ENCODE data around the gene ARFGAP1.
"Not testable (repeated sequence)": the region's sequence is repeated elsewhere in the genome, so short reads cannot be mapped to it uniquely, and the experiment has no call there.

ARFGAP1 gene

DNA sequence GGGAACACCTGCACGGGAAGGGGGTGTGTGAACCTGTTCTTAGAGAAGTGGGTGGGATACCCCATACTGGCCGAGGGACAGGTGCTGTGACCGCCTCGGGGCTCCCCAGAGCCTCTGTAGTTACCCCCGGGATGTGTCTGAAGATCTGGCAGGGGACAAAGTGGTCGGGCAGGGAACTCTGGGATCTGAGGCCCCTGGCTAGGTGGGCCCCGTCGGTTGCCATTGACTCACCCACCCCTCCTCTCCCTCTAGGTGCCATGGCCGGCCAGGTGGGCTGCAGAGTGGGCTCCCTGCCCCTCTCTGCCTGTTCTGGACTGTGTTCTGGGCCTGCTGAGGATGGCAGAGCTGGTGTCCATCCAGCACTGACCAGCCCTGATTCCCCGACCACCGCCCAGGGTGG, 32.6 kb upstream of the ARFGAP1 start:
- no peak for DNase-seq (ENCODE audit: low read depth in 2 of 2)

DNA sequence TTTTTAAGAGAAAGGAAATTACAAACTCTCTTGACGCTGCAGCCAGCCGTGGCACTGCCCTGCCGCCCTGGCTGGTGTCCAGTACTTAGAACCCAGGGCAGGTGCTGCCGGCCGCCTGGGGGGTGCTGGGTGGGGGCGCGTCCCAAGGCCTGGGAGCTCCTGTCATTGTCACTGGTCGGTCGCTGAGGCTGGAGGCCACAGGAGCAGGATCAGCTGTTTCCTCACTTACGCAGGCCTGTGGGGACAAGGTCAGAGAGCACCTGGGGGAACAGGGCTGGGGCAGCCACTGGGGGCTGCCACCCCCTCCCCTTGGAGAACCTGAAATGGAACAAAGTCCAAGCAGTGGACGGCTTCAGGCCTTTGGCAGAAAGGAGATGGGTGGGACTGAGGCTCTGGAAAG, 31.3 kb upstream of the ARFGAP1 start:
- DNase-seq (ENCODE audit: low read depth in 2 of 2), result no peak

DNA sequence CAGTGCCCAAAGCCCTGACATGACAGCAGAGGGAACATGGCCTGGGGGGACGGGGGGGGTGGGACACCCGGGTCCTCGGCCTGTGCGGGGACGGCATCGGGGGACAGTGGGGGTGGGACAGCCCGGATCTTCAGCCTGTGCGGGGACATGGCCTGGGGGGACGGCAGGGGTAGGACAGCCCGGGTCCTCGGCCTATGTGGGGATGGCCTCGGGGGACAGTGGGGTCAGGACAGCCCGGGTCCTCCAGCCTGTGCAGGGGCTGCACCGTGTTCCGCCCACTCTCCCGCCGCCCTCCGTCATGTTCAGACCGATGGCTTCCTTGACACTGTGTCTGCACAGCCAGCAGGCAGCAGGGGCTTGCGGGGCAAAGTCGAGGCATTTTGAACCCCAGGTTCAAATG, 29.9 kb upstream of the ARFGAP1 start:
- no peak for DNase-seq (ENCODE audit: low read depth in 2 of 2)

DNA sequence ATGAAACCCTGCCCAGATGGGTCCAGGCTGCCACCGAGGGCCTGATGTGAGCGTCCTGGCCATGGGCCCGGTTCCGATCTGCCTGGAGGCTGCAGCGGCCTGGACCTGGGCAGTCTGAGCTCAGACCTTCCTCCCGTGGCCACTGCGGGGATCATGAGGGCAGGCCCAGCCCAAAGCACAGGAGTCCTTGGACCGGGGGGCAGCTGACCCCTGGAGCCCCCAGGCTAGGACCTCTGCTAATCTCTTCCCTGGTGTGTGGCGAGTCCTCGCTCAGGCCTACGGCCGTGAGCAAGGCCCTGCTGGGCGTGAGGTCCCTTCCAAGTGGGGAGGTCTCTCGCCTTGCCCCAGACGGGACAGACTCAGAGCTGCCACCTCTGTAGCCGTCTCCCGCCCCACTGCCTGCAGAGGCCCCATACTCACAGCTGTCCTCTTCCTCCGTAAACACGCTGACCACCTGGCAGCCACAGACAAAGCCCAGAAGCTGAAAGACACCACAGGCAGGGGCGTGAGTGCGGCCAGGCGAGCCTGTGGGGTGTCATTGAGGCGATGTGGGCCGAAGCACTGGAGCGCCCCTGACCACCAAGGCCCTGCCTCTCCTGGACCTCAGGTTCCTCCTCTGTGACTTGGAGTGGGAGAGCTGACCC, 28.9 kb upstream of the ARFGAP1 start:
- DNase-seq (ENCODE audit: low read depth in 2 of 2), result no peak

DNA sequence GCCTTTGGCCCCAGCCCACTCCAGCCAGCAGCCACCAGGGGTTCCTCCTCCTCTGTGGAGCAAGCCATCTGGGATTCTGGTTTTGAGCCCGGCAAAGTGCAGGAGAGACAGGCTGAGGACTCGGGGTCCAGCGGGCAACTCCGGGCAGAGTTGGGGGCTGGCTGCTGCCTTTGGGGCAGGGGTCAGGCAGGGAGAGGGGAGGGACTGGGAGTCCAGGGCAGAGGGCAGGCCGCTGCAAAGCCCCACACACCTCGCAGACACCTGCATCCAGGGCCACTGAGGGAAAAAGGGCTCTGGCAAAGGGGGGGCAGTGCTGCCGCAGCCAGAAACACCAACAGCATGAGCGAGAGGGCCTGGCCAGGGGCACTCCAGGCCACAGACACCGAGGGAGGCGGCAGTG, 28.1 kb upstream of the ARFGAP1 start:
- no peak for DNase-seq (ENCODE audit: low read depth in 2 of 2)

DNA sequence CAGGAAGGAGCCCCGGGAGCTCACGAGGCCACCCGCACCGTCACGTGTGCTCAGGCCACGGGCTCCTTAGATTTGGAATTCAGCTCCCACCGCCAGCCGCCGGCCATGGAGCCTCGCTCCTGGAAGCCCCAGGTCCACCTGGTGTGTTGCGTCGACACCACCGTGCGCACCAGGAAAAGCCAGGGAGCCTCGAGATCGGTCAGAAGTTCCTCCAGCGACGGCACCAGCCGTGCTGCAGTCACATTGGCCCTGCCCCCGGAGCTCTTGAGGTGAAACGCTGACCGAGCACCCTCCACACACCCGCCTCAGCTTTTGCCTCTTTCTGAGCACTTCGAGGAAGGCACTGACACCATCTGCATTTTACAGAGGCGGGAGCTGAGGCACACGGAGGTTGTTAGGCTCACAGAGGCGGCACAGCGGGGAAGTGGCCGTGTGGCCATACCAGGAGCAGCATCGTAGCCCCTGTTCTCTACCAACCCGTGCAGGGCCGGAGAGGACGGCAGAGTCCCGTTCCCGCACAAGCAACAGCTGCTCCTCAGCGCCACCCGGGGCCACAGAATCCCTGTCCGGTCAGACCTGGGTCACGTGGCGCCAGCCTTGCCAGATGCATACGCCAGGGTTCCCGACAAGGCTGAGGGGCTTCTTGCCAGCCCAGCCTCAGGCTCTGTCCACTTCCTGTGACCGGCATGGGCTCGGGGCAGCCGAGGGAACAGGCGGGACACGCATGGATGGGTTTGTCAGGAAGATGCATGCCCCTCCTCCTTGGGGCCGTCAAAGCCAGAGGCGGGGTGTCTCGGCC, 25.9 kb upstream of the ARFGAP1 start:
- DNase-seq (ENCODE audit: low read depth in 2 of 2), result no peak

DNA sequence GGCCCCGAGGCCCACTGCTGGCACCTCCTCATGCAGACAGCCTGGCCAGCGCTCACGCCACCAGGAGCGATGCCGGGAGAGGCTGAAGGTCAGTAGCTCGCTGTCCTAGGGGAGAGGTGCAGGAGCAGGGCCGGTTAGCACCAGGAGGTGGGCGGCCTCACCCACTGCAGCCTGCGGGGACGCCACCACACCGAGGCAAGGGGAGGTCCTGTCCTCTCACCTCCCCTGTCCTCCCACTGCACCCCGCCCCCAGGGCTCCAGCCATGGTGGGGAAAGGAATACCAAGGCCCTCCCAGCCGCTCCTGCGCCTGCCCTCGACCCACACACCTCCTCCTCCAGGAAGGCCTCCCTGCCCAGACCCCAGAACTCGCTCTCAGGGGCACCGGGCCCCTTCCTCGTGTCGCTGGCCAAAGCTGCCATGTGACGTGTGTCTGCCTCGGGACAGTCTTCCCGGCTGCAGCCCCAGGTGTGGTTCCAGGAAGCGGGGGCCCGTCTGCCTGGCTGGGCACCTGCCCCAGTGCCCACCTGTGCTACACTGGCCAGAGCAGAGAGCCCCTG, 24.9 kb upstream of the ARFGAP1 start:
- DNase-seq (ENCODE audit: low read depth in 2 of 2), result no peak

DNA sequence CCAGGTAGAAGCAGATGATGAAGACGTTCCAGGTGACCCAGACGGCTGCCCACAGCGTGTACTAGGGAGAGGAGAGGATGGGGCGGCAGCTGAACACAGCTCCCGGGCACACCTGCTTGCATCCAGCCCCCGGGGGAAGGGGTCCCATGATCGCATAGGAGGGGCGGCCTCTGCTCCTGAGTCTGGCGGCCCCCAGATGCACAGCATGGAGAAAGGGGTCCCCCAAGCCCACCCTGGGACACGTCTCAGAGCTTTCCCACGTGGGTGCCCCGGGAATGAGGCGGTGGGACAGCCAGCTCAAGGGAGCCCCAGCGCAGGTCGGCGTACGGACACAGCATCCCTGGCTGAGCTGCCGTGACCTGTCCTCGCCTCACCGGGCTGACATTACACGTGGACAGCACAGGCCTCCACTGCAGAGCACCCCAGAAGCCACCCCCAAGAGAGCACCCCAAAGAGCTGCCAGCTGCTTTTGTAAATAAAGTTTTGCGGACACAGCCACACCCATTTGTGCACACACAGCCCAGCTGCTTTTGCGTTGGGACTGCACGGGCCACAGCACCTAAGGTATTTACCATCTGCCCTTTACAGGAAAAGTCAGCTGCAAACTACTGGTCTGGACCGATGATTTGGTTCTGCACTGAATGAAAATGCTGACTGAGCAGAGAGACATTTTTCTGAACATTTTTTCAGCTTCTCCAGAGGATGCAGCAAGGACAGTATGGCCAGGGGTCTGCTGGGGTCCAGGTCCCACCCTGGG, 23.6 kb upstream of the ARFGAP1 start:
- no peak for DNase-seq (ENCODE audit: low read depth in 2 of 2)

DNA sequence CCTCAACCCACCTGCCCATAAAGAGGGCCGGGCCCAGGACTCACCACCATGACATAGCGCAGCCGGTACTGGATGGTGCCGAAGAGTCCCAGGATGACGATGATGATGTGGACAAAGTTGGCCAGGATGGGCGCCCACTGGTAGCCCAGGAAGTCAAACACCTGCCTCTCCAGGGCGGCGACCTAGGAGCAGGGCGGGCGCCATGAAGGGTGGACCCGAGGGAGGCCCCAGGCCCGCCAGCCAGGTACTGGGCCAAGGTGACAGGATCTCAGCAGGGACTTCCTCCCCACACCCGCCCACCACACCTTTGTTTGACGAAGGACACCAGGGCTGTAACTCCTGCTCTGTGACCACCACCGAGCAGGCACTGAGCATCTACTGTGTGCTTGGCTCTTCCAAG, 22.7 kb upstream of the ARFGAP1 start:
- no peak for DNase-seq (ENCODE audit: low read depth in 2 of 2)

DNA sequence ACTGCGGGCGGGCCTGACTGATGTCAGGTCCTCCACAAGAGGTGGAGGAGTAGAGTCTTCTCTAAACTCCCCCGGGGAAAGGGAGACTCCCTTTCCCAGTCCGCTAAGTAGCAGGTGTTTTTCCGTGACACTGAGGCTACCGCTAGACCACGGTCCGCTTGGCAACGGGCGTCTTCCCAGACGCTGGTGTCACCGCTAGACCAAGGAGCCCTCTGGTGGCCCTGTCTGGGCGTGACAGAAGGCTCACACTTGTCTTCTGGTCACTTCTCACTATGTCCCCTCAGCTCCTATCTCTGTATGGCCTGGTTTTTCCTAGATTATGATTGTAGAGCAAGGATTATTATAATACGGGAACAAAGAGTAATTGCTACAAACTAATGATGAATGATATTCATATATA, 21.3 kb upstream of the ARFGAP1 start:
- not testable (repeated sequence) for DNase-seq (ENCODE audit: low read depth in 2 of 2)

DNA sequence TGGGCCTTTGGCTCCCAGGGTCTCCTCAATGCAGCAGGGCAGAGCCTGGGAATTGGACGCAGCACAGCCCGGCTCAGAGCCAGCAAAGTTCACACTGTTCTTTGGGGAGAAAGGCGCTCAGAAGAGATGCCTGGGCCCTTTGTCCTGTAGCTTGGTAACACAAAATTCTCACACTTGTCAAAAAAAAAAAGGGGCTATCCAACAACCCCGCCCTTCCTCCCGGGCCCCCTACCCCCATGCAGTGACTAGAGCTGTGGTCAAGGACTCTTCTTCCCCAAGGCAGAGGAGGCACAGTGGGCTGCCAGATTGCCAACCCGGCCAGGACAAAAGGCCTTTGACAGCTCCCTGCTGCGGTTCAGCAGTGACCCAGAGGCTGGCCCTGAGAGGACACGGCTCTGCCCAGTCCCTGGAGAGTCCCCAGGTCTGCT, 20.3 kb upstream of the ARFGAP1 start:
- DNase-seq (ENCODE audit: low read depth in 2 of 2), result no peak

DNA sequence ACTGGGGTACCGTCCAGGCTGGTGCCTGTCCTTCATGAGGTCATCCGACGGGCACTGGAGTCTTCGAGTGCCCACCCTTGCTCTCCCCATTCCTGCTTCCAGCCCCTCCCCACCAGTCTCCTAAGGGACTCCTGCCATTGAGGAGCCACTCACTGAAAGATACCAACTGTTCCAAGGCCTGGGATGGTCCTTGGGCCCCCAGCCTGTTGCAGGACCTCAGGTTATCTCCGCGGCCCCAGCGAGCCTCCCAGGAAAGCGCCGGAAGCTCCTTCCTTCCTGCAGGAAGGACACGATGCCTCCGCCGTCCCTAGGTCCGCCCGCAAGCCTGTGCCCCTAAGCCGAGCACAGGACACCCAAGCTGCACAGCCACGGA, 19.6 kb upstream of the ARFGAP1 start:
- no peak for DNase-seq (ENCODE audit: low read depth in 2 of 2)

DNA sequence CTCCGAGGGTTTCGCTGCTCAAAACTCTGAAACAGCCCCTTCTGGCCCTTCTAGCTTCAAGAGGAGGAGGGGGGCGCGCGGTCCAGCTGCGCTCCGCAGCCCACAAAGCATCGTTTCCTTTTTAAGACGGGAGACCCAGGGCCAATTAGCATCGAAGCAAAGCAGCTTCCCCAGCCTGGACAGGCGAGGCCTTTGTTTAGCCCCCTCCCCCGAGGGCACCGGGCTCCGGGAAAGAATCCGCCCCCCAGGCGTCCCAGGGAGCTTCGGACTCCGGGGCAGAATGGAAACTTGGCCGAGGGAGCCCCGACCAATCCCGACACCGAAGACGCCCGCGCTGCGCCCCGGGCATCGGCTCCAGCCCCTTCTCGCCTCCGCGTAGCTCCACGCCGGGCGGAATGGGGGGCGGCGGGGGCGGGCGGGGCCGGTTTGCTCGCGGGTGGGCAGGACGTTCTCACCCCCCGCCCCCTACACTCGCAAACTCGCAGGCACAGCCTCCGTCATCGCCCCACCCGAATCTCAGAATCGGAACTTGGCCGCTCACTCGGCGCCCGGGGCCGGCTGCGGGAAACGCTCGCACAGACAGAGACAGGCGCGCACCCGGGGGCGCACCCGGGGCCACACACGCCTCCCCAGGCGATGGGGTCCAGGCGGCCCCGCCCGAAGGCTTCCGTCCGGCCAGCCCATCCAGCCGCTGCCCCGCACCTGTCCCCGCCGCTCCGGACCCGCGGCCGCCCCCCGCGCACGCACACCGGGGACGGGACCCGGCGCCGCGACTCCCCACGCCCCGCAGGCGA, 19.0 kb upstream of the ARFGAP1 start:
- DNase-seq (ENCODE audit: low read depth in 2 of 2), result no peak

DNA sequence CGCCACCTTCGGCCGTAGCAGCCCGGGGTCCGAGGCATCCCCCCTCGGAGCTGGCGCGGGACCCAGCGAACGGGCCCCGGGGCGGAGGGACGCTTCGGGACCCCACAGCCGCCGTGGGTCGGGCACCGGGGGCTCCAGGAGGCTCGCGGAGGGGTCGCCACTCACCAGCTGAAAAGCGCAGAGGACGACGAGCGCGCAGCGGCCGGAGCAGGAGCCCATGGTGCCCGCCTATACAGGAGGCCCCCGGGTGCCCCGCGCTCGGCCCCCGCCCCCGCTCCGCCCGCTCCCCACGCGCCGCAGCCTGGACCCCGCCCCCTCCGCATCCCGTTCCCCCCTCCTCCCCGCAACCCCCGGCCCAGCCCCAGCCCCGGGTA, 18.4 kb upstream of the ARFGAP1 start, which contains the start of gene NKAIN4:
Gene NKAIN4, minus strand, starts transcription at position 232 of the 374 bp plus-strand sequence. Its CDS starts 13 bp downstream, at position 219.
- no peak for DNase-seq (ENCODE audit: low read depth in 2 of 2)

DNA sequence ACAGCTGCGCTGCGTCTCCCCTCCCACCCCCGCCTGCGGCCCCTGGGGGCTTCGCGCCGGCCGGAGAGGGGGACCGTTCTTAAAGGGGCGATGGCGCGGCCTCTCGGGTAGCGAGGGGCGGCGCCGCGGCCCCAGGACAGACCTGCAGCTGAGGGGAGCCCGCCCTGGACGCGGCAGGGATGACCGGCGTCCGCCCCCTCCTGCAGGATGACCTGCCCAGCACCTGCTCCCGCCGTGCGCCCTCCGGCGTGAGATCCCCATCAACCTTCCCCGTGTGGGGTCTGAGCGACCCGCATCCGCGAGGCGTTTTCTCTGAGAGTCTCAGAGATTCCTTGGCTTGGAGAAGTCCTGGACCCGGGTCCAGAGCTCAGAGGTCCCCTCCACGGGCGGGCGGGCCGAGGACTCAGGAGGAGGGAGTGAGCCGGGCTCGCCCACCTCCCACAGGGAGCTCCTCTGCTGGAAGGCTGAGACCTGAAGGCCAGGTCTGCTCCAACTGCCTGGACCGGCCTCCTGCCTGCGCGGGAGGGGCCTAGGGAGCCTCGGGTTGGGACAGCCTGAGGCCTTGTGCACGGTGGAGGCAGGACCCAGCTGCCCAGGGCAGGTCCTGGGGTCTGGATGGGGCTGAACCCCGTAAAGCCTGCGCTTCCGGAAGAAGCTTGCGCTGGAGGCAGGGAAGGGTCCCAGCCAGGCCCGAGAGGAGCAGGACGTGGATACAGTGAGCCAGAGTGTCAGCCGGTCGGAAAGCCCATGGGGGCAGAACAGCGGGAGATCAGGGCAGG, 17.8 kb upstream of the ARFGAP1 start:
- DNase-seq (ENCODE audit: low read depth in 2 of 2), result no peak

DNA sequence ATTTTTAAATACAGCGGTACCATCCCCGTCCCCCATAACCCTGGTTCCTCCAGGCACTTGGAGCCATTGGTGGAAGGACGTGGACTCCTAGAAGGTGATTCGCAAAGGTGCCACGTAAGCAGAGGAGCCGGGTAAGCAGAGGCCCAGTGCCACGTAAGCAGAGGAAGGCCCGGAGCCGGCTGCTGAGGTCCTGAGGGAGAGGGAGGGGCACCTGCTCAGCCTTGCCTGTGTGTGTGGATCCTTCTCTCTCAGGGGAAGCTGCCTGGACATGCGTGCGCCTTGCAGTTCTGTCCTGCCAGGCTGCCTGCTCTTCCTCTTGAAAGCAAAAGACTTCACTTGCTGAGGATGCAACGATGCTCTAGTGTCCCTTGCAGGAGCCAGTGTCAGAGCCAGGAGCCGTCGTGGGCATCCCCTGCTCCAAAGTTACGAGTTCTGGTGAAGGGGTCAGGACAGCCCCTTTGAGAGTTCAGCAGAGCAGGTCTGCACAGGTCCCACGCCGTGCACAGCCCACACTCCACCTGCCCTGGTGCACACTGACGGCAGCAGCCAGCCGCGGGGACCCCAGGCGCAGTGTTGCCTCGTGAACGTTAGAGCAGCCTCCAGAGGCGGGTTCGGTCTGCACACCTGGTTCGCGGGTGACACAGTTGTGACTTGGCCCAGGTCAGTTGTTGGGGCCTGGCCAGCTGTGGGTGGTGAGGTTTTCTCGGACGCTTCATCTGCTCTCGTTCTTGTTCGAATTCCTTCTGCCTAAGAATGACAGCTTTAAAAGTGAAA, 16.5 kb upstream of the ARFGAP1 start:
- DNase-seq (ENCODE audit: low read depth in 2 of 2), result no peak

DNA sequence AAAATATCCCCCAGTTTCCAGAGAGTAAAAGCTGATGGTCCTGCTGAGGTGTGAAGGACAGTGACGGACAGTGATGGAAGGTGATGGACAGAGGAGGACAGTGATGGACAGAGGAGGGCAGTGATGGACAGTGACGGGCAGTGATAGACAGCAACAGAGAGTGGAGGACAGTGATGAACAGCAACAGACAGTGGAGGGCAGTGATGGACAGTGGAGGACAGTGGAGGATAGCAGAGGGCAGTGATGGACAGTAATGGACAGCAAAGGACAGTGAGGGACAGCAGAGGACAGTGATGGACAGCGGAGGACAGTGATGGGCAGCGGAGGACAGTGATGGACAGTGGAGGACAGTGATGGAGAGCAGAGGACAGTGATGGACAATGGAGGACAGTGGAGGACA, 15.7 kb upstream of the ARFGAP1 start:
- DNase-seq (ENCODE audit: low read depth in 2 of 2), result no peak

DNA sequence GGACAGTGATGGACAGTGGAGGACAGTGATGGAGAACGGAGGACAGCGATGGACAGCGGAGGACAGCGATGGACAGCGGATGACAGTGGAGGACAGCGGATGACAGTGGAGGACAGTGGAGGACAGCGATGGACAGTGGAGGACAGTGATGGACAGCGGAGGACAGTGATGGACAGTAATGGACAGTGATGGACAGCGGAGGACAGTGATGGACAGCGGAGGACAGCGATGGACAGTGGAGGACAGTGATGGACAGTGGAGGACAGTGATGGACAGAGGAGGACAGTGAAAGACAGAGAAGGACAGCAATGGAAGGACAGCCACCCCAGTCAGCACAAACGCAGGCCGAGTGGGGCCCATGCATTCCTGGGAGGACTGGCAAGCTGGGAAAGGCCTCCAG, 15.0 kb upstream of the ARFGAP1 start:
- DNase-seq (ENCODE audit: low read depth in 2 of 2), result no peak

DNA sequence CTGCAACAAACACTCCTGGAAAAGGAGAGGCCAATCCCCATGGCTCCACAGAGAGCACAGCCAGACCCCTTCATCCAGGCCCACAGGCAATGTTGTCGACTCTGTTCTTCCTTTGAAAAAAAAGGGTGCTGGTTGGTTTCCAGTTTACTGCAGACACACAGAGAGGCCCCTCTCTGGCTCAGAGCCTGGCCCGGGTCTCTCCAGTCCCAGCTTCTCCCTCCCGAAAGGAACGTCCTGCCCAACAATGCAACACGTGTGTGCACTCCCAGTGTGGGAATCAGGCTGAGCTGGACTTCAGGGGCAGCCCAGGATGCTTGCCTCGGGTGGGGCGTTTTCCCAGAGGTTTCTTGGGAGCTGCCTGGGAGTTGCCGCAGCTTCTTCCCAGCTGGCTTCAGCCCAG, 13.8 kb upstream of the ARFGAP1 start:
- no peak for DNase-seq (ENCODE audit: low read depth in 2 of 2)

All from stimulated activated CD8-positive, alpha-beta memory T cell treated with anti-CD3 and anti-CD28 coated beads, Interleukin-15, amount 100 ng/mL, for 48 hours (primary cell).